Motor neuron (in vitro differentiated cells): Measurements from ENCODE around the gene LHPP. TPM values are rescaled to one million over a fixed set of nuclear protein-coding genes. Genes with fewer than 3 reads are reported as not detected.
"Not testable (repeated sequence)": the region's sequence is repeated elsewhere in the genome, so short reads cannot be mapped to it uniquely, and the experiment has no call there.

Experiments used
- ATAC-seq, 8 experiments: fragments of 200-7000 bp; cut with Tn5 transposase; replicated peaks in 6 of 8; 2 replicates each; pipeline ENCODE4 v1.8.0; 2021; ENCODE audit warnings: mild to moderate bottlenecking in 8 of 8, moderate library complexity in 8 of 8
- H3K27ac ChIP-seq, 2 donors: fragments of 250-450 bp; sonication (Bioruptor Pico); 2 replicates each; pipeline ENCODE4 v1.9.0; 2021; ENCODE audit warnings: antibody characterized with exemption in 2 of 2, mild to moderate bottlenecking in 2 of 2, moderate library complexity in 1 of 2
- H3K4me1 ChIP-seq, 2 donors: fragments of 250-450 bp; sonication (Bioruptor Pico); replicated peaks in 1 of 2; 2 replicates each; pipeline ENCODE4 v1.6.1; 2021; ENCODE audit warnings: antibody characterized with exemption in 2 of 2, mild to moderate bottlenecking in 2 of 2, moderate library complexity in 1 of 2
- H3K4me3 ChIP-seq, 5 donors: fragments of 250-450 bp; sonication (Bioruptor Pico); 2 replicates each; pipeline ENCODE4 v1.9.0; 2021; ENCODE audit warnings: antibody characterized with exemption in 5 of 5, mild to moderate bottlenecking in 5 of 5, moderate library complexity in 4 of 5
- WGBS, 10 experiments: fragments of 450-650 bp; shearing (Covaris generic); methylation state at CpG; one replicate each; pipeline ENCODE4 v1.0.0; 2022; 5-methylcytosine and 5-hydroxymethylcytosine counted together
- in situ Hi-C, 9 experiments: fragments of 400-800 bp; cut with MboI; loops; one replicate each; pipeline ENCODE4 v1.15.0; 2021; ENCODE audit warnings: low sequenced_read_pairs in 9 of 9, low pct_unique_long_range_greater_than_20kb in 2 of 9; ENCODE audit not compliant: unreplicated experiment in 9 of 9
- total RNA-seq, 8 experiments: library from RNA; unstranded; fragments of 300-600 nt; gene quantifications; 2 replicates each; pipeline versions ENCODE4 v1.2.3 to v1.2.4, GENCODE V29; 2022

Gene LHPP
- total RNA-seq, 8 experiments from 2014 or later: 3.4 to 14.5 (median 8.6) TPM

DNA sequence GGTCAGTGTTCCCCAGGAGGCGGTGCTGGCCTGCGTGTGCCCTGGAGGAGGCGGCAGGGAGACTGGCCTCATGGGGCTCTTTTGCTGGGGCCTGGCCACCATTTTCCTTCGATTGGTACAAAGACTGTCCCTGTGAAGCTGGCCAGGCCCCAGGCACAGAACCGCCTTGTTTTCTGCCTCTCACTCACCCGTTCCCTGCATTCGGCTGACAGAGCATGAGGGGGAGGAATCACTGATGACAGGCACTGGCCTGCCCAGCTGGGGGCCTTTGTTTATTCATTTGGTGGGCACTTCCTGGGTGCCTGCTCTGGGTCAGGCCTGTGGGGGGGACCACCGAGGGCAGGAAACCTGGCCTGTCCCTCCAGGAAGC lies 143.4 kb downstream of the LHPP start:
- in situ Hi-C loops: no loop called here
- Histone ChIP-seq H3K4me3 (no peak overlapping the region), H3K27ac (no peak overlapping the region), H3K4me1 (peaks cover 2 to 18% of the 10 kb centered on the region in 2 donors)
- WGBS, 10 experiments: 20% methylated on average over 1 to 2 of the region's 8 CpGs; no CpG with 5 or more reads in 8 of the 10 experiments
- no peak for ATAC-seq

DNA sequence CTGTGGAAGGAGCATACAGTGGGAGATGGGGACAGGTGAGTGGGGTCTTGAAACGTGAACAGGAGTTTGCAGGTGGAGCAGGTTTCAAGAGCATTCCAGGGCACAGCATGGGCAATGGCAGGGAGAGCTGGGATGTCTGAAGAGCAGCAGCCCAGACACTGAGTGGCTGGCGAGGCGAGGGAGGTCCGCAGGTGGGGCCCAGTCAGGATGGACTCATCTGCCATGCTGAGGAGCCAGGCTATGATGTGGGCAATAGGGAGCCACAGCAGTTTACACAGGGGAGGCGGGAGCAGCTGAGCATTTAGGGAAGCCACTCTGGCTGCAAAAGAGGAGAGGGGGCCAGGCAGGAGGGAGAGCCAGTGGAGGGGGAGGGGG lies 143.8 kb downstream of the LHPP start:
- H3K4me3 ChIP-seq: no peak overlapping the region
- WGBS, 10 experiments: 80% methylated on average over 1 of the region's 5 CpGs; no CpG with 5 or more reads in 9 of the 10 experiments
- peaks cover 2 to 18% of the 10 kb centered on the region in 2 donors for H3K4me1 ChIP-seq
- ATAC-seq: no peak
- H3K27ac ChIP-seq: no peak overlapping the region
- in situ Hi-C loops: no loop called here

- 20 to 100% (median 48%) methylated on average over 1 to 5 of the region's 31 CpGs; no CpG with 5 or more reads in 6 of the 10 experiments for WGBS, 10 experiments
- H3K4me1 ChIP-seq: peaks cover 2 to 18% of the 10 kb centered on the region in 2 donors
Measured at GRCh38 chr10:124605856-124606812, 144.5 kb downstream of the LHPP start.

DNA sequence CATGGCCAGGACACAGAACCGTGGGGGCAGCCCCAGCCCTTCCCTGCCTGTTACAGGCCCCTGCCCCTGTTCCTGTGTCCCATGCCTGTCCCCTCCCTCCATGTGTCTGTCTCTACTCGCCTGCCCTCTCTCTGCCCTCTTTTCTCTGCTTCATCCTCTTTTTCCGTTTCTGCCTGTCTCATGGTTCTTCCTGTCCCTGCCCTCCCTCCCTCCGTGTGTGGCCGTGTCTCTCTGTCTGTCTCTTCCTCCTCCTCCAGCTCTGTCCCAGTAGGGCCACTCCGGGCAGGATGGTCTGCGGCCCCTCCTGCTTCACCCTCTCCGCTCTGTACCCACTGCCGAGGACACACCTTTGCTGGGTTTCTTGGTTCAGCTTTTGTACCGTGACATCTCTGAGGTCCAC lies 145.2 kb downstream of the LHPP start:
- 15 to 100% (median 63%) methylated on average over 1 to 5 of the region's 10 CpGs; no CpG with 5 or more reads in 6 of the 10 experiments for WGBS, 10 experiments
- H3K27ac ChIP-seq: no peak overlapping the region
- no peak overlapping the region for H3K4me3 ChIP-seq
- peak in 3 of 8 experiments; percentile 7 to 15 (median 15) for ATAC-seq
- peaks cover 2 to 18% of the 10 kb centered on the region in 2 donors for H3K4me1 ChIP-seq
- in situ Hi-C loops: no loop called here

More at GRCh38 chr10:124605856-124606812, 144.5 kb downstream of the LHPP start:
- in situ Hi-C loops: no loop called here
- ATAC-seq: no peak
- Histone ChIP-seq H3K27ac (no peak overlapping the region), H3K4me3 (no peak overlapping the region)

DNA sequence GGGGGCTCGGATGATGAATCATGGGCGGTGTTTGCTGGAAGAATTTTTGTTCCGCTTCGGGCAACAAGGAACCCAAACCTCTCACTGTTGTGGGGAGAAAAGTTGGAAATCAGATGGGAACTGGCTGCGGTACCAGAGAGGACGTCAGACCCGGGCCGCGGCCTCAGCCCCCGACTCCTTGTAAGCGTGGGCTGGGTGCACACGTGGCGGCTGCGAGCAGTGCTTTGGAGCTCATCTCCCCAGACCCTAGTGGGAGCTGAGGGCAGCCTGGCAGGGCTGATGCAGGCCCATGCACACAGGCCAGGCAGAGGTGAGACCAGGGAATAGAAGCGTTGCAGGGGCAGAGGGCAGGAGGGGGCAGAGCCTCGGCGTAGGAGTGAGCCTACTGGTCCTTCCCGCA lies 146.1 kb downstream of the LHPP start:
- Histone ChIP-seq H3K27ac (no peak overlapping the region), H3K4me3 (no peak overlapping the region), H3K4me1 (peaks cover 6 to 23% of the 10 kb centered on the region in 2 donors)
- ATAC-seq: no peak
- in situ Hi-C loops: no loop called here
- 80 to 100% methylated on average over 1 to 2 of the region's 18 CpGs; no CpG with 5 or more reads in 8 of the 10 experiments for WGBS, 10 experiments

DNA sequence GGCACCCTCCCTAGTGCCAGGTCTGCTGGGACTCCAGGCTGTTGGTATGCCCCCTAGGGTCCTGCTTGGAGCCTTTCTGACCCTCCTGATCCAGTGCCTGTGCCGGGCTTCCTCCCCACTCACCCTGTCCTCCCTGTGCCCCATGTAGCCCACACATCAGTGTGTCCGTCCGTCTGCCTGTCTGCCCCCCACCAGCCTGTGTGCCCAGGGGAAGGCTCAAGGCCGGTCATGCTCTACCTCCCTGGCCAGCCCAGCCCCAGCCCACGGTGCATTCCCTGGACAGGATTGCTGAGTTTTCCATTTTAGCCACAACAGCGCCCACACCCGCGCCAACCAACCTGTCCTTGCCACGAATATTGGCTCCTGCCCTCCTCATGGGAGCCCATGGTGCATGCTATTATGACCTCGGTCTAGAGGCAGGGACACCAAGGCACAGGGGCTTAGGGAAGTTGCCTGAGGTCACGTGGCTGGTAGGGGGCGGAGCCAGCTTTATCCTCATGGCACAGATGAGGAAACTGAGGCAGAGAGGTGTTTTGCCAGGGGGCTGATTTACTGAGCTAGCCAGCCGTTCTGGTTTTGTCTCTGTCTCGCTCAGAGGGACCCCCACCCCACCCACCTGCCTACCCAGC lies 146.6 kb downstream of the LHPP start:
- in situ Hi-C loops: no loop called here
- Histone ChIP-seq H3K4me3 (no peak overlapping the region), H3K27ac (no peak overlapping the region), H3K4me1 (peaks cover 11 to 23% of the 10 kb centered on the region in 2 donors)
- ATAC-seq: no peak
- 75 to 100% (median 80%) methylated on average over 2 to 8 of the region's 14 CpGs; no CpG with 5 or more reads in 5 of the 10 experiments for WGBS, 10 experiments

DNA sequence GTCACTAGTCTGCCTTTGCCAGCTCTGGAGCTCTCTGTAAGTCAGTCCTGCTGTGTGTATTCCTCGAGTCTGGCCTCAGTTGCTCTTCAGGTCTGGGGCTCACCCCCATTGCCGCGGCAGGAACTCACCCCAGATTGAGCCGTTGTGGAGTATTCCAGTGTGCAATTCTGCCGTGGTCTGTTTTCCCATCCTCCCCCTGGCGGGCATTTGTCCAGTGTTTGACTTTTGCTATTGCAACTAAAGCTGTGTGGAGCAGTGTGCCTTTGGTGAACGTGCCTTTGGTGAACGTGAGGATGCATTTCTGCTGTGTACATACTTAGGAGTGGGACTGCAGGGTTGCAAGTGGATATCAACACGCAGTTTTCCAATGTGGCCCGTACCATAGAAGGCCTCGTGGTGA lies 148.1 kb downstream of the LHPP start:
- WGBS, 10 experiments: 20 to 96% (median 87%) methylated on average over 1 to 5 of the region's 11 CpGs; no CpG with 5 or more reads in 4 of the 10 experiments
- H3K27ac ChIP-seq: no peak overlapping the region

DNA sequence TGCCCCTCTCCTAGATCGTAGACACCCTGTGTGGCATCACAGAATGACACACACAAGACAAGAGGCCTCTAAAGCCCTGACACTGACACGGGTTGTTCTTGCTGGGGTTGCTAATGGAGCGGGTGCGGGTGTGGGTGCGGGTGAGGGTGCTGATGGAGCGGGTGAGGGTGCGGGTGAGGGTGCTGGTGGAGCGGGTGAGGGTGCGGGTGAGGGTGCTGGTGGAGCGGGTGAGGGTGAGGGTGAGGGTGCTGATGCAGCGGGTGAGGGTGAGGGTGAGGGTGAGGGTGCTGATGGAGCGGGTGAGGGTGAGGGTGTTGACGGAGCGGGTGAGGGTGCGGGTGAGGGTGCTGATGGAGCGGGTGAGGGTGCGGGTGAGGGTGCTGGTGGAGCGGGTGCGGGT lies 148.6 kb downstream of the LHPP start:
- ATAC-seq, H3K4me3 ChIP-seq, in situ Hi-C loops, H3K27ac ChIP-seq: not testable (repeated sequence)
- WGBS, 10 experiments: no CpG with 5 or more reads among the region's 19 CpGs
- H3K4me1 ChIP-seq: peaks cover 11 to 17% of the 10 kb centered on the region in 2 donors

More for the DNA sequence above, 148.1 kb downstream of the LHPP start:
- Histone ChIP-seq H3K4me1 (peaks cover 11 to 17% of the 10 kb centered on the region in 2 donors), H3K4me3 (no peak overlapping the region)
- in situ Hi-C loops: no loop called here
- no peak for ATAC-seq

DNA sequence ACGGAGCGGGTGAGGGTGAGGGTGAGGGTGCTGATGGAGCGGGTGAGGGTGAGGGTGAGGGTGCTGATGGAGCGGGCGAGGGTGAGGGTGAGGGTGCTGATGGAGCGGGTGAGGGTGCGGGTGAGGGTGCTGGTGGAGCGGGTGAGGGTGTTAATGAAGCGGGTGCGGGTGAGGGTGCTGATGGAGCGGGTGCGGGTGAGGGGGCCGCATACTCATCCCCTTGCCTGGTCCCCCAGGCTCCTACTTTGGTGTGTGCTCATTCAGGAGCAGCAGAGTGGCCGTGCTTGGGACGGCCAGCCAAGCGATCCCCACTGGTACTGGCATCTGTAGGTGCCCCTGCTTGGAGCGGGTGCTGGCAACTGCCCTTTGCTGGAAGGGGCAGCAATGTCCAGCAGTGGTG lies 149.2 kb downstream of the LHPP start:
- H3K4me3 ChIP-seq, ATAC-seq, in situ Hi-C loops, H3K27ac ChIP-seq: not testable (repeated sequence)
- WGBS, 10 experiments: no CpG with 5 or more reads among the region's 17 CpGs
- peaks cover 11 to 17% of the 10 kb centered on the region in 2 donors for H3K4me1 ChIP-seq

- Histone ChIP-seq H3K27ac (no peak overlapping the region), H3K4me1 (peaks cover 10 to 14% of the 10 kb centered on the region in 2 donors), H3K4me3 (no peak overlapping the region)
- 80 to 100% (median 93%) methylated on average over 1 to 3 of the region's 11 CpGs; no CpG with 5 or more reads in 7 of the 10 experiments for WGBS, 10 experiments
- no peak for ATAC-seq
- in situ Hi-C loops: no loop called here
Measured at GRCh38 chr10:124611738-124612137, 150.1 kb downstream of the LHPP start.

DNA sequence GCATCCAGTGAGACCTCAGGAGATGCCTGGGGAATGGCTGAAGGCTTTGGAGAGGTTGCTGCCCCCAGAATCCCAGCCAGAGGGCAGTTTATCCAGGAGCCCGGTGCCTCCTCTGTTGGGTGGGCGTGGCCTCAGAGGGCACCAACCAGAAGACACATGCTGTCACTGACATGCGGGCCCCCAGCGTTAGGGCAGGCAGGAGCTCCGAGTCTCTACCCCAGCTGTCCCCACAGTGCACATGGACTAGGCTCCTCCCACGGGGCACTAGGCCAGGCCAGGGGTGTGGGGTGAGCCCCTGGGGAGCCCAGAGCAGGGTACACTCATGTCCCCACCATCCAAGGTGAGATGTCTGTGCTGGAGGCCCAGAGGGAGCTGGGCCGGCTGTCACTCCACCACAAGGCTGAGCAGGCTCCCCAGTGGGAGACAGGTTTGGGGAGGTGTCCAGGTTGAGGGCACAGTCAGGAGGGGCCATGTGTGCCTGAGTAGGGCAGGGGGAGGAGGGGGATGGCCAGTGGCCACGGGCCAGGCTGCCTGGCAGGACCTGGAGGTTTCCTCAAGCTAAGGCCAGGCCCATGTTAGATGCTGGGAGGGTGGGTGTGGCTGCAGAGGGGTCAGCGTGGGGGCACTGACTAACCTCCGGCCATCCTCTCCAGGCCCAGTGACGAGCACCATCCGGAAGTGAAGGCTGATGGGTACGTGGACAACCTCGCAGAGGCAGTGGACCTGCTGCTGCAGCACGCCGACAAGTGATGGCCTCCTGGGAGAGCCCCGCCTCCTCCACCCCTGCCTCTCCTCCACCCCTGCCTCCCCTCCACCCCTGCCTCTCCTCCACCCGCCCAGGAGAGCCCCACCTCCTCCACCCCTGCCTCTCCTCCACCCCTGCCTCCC lies 151.2 kb downstream of the LHPP start:
- Histone ChIP-seq H3K4me3 (no peak overlapping the region), H3K4me1 (peaks cover 8 to 10% of the 10 kb centered on the region in 2 donors), H3K27ac (peak overlapping the region in 1 of 2 donors; percentile 71)
- WGBS, 10 experiments: 80% methylated on average over 1 of the region's 18 CpGs; no CpG with 5 or more reads in 8 of the 10 experiments
- ATAC-seq: peak; percentile 68 to 91 (median 89)
- in situ Hi-C loops: no loop called here

DNA sequence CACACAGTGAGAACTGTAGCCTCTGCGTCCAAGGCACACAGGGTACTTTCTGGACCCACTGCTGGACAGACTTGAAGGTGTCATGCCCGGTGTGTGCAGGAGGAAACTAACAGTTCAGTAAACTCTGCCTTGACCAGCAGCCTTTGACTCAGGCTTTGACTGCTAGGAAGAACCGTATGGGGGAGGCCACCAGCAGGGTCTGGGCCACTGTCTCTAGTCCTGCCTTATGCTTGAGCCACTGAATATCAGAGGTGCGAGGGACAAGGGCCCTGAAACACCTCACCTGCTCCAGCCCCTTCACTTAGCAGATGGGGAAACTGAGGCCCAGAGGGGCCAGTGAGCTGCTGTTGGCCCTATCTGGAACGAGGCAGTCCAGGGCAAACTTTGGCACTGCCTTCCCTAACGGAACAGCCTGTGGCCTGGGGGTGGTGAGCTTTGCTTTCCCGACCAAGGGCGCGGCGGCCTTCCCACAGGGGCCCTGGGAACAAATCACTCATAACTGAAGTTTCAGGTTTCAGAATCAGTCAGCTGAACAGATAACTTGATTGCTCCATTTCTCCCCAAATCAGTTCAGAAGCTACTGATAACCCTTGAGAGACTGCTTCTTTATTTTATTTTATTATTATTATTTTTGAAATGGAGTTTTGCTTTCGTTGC lies 152.5 kb downstream of the LHPP start:
- in situ Hi-C loops: no loop called here
- 72 to 100% (median 80%) methylated on average over 1 to 4 of the region's 11 CpGs; no CpG with 5 or more reads in 4 of the 10 experiments for WGBS, 10 experiments
- Histone ChIP-seq H3K27ac (no peak overlapping the region), H3K4me1 (peaks cover 8 to 10% of the 10 kb centered on the region in 2 donors), H3K4me3 (no peak overlapping the region)
- ATAC-seq: no peak
